ENCODE measurements around the gene TP53AIP1. TPM values are rescaled to one million over a fixed set of nuclear protein-coding genes. Genes with fewer than 3 reads are reported as not detected.

The TP53AIP1 gene
- total RNA-seq, 1 donor from 2014 or later: not detected

GRCh38 chr11:128947773-128948172 is 5.1 kb upstream of the TP53AIP1 start:
- Histone ChIP-seq H3K4me1 (ENCODE audit: control insufficient read depth in 3 of 3, insufficient read depth in 3 of 3, low read length in 3 of 3) (no peaks in the 10 kb centered on the region), H3K4me3 (ENCODE audit: low read length in 3 of 3) (no peak overlapping the region), H3K27me3 (ENCODE audit: control insufficient read depth in 3 of 3, insufficient read depth in 3 of 3, low read length in 3 of 3) (peaks cover 0 to 10% (median 5%) of the 10 kb centered on the region in 3 donors), H3K9me3 (ENCODE audit: control insufficient read depth in 3 of 3, low read length in 3 of 3) (no peaks in the 10 kb centered on the region), H3K9ac (ENCODE audit: low read depth in 1 of 3, low read length in 3 of 3) (no peak overlapping the region), H3K27ac (ENCODE audit: low read depth, low read length) (no peak overlapping the region), H3K36me3 (ENCODE audit: control insufficient read depth in 3 of 3, insufficient read depth in 3 of 3, low read length in 3 of 3) (no peaks in the 10 kb centered on the region)

- H3K4me3 ChIP-seq (ENCODE audit: low read length in 3 of 3): no peak overlapping the region
- peaks cover 7 to 19% (median 10%) of the 10 kb centered on the region in 3 donors for H3K27me3 ChIP-seq (ENCODE audit: control insufficient read depth in 3 of 3, insufficient read depth in 3 of 3, low read length in 3 of 3)
- H3K36me3 ChIP-seq (ENCODE audit: control insufficient read depth in 3 of 3, insufficient read depth in 3 of 3, low read length in 3 of 3): no peaks in the 10 kb centered on the region
- H3K27ac ChIP-seq (ENCODE audit: low read depth, low read length): no peak overlapping the region
- no peaks in the 10 kb centered on the region for H3K4me1 ChIP-seq (ENCODE audit: control insufficient read depth in 3 of 3, insufficient read depth in 3 of 3, low read length in 3 of 3)
- no peak overlapping the region for H3K9ac ChIP-seq (ENCODE audit: low read depth in 1 of 3, low read length in 3 of 3)
- H3K9me3 ChIP-seq (ENCODE audit: control insufficient read depth in 3 of 3, low read length in 3 of 3): no peaks in the 10 kb centered on the region
Measured at GRCh38 chr11:128946648-128947047, 4.0 kb upstream of the TP53AIP1 start.

GRCh38 chr11:128943428-128943976 is 831 bp upstream of the TP53AIP1 start:
- no peak overlapping the region for H3K27ac ChIP-seq (ENCODE audit: low read depth, low read length)
- no peaks in the 10 kb centered on the region for H3K9me3 ChIP-seq (ENCODE audit: control insufficient read depth in 3 of 3, low read length in 3 of 3)
- peaks cover 0 to 5% (median 0%) of the 10 kb centered on the region in 3 donors for H3K4me1 ChIP-seq (ENCODE audit: control insufficient read depth in 3 of 3, insufficient read depth in 3 of 3, low read length in 3 of 3)
- H3K36me3 ChIP-seq (ENCODE audit: control insufficient read depth in 3 of 3, insufficient read depth in 3 of 3, low read length in 3 of 3): no peaks in the 10 kb centered on the region
- no peak overlapping the region for H3K9ac ChIP-seq (ENCODE audit: low read depth in 1 of 3, low read length in 3 of 3)
- H3K27me3 ChIP-seq (ENCODE audit: control insufficient read depth in 3 of 3, insufficient read depth in 3 of 3, low read length in 3 of 3): peaks cover 25 to 50% (median 26%) of the 10 kb centered on the region in 3 donors
- H3K4me3 ChIP-seq (ENCODE audit: low read length in 3 of 3): no peak overlapping the region

GRCh38 chr11:128942272-128942612 is 429 bp downstream of the TP53AIP1 start:
- Histone ChIP-seq H3K36me3 (ENCODE audit: control insufficient read depth in 3 of 3, insufficient read depth in 3 of 3, low read length in 3 of 3) (no peaks in the 10 kb centered on the region), H3K27me3 (ENCODE audit: control insufficient read depth in 3 of 3, insufficient read depth in 3 of 3, low read length in 3 of 3) (peaks cover 25 to 56% (median 26%) of the 10 kb centered on the region in 3 donors), H3K4me3 (ENCODE audit: low read length in 3 of 3) (no peak overlapping the region), H3K9ac (ENCODE audit: low read depth in 1 of 3, low read length in 3 of 3) (no peak overlapping the region), H3K27ac (ENCODE audit: low read depth, low read length) (no peak overlapping the region), H3K4me1 (ENCODE audit: control insufficient read depth in 3 of 3, insufficient read depth in 3 of 3, low read length in 3 of 3) (peaks cover 0 to 5% (median 0%) of the 10 kb centered on the region in 3 donors), H3K9me3 (ENCODE audit: control insufficient read depth in 3 of 3, low read length in 3 of 3) (no peaks in the 10 kb centered on the region)

GRCh38 chr11:128941573-128942271 is 949 bp downstream of the TP53AIP1 start:
- H3K4me3 ChIP-seq (ENCODE audit: low read length in 3 of 3): no peak overlapping the region
- peaks cover 0 to 5% (median 0%) of the 10 kb centered on the region in 3 donors for H3K4me1 ChIP-seq (ENCODE audit: control insufficient read depth in 3 of 3, insufficient read depth in 3 of 3, low read length in 3 of 3)
- no peaks in the 10 kb centered on the region for H3K36me3 ChIP-seq (ENCODE audit: control insufficient read depth in 3 of 3, insufficient read depth in 3 of 3, low read length in 3 of 3)
- no peak overlapping the region for H3K9ac ChIP-seq (ENCODE audit: low read depth in 1 of 3, low read length in 3 of 3)
- no peak overlapping the region for H3K27ac ChIP-seq (ENCODE audit: low read depth, low read length)
- H3K9me3 ChIP-seq (ENCODE audit: control insufficient read depth in 3 of 3, low read length in 3 of 3): no peaks in the 10 kb centered on the region
- H3K27me3 ChIP-seq (ENCODE audit: control insufficient read depth in 3 of 3, insufficient read depth in 3 of 3, low read length in 3 of 3): peaks cover 25 to 56% (median 26%) of the 10 kb centered on the region in 3 donors

GRCh38 chr11:128941110-128941509 is 1.6 kb downstream of the TP53AIP1 start:
- Histone ChIP-seq H3K9me3 (ENCODE audit: control insufficient read depth in 3 of 3, low read length in 3 of 3) (no peaks in the 10 kb centered on the region), H3K36me3 (ENCODE audit: control insufficient read depth in 3 of 3, insufficient read depth in 3 of 3, low read length in 3 of 3) (no peaks in the 10 kb centered on the region), H3K4me1 (ENCODE audit: control insufficient read depth in 3 of 3, insufficient read depth in 3 of 3, low read length in 3 of 3) (peaks cover 0 to 5% (median 0%) of the 10 kb centered on the region in 3 donors), H3K4me3 (ENCODE audit: low read length in 3 of 3) (no peak overlapping the region), H3K9ac (ENCODE audit: low read depth in 1 of 3, low read length in 3 of 3) (no peak overlapping the region), H3K27me3 (ENCODE audit: control insufficient read depth in 3 of 3, insufficient read depth in 3 of 3, low read length in 3 of 3) (peaks cover 25 to 56% (median 26%) of the 10 kb centered on the region in 3 donors), H3K27ac (ENCODE audit: low read depth, low read length) (no peak overlapping the region)

GRCh38 chr11:128940603-128941002 is 2.1 kb downstream of the TP53AIP1 start:
- Histone ChIP-seq H3K9ac (ENCODE audit: low read depth in 1 of 3, low read length in 3 of 3) (no peak overlapping the region), H3K36me3 (ENCODE audit: control insufficient read depth in 3 of 3, insufficient read depth in 3 of 3, low read length in 3 of 3) (no peaks in the 10 kb centered on the region), H3K4me3 (ENCODE audit: low read length in 3 of 3) (no peak overlapping the region), H3K27me3 (ENCODE audit: control insufficient read depth in 3 of 3, insufficient read depth in 3 of 3, low read length in 3 of 3) (peaks cover 25 to 56% (median 26%) of the 10 kb centered on the region in 3 donors), H3K9me3 (ENCODE audit: control insufficient read depth in 3 of 3, low read length in 3 of 3) (no peaks in the 10 kb centered on the region), H3K27ac (ENCODE audit: low read depth, low read length) (no peak overlapping the region), H3K4me1 (ENCODE audit: control insufficient read depth in 3 of 3, insufficient read depth in 3 of 3, low read length in 3 of 3) (peaks cover 0 to 5% (median 0%) of the 10 kb centered on the region in 3 donors)

GRCh38 chr11:128940156-128940555 is 2.5 kb downstream of the TP53AIP1 start:
- Histone ChIP-seq H3K27ac (ENCODE audit: low read depth, low read length) (no peak overlapping the region), H3K9ac (ENCODE audit: low read depth in 1 of 3, low read length in 3 of 3) (no peak overlapping the region), H3K36me3 (ENCODE audit: control insufficient read depth in 3 of 3, insufficient read depth in 3 of 3, low read length in 3 of 3) (no peaks in the 10 kb centered on the region), H3K4me3 (ENCODE audit: low read length in 3 of 3) (no peak overlapping the region), H3K4me1 (ENCODE audit: control insufficient read depth in 3 of 3, insufficient read depth in 3 of 3, low read length in 3 of 3) (peaks cover 0 to 5% (median 0%) of the 10 kb centered on the region in 3 donors), H3K27me3 (ENCODE audit: control insufficient read depth in 3 of 3, insufficient read depth in 3 of 3, low read length in 3 of 3) (peaks cover 24 to 51% (median 26%) of the 10 kb centered on the region in 3 donors), H3K9me3 (ENCODE audit: control insufficient read depth in 3 of 3, low read length in 3 of 3) (no peaks in the 10 kb centered on the region)

- no peak overlapping the region for H3K9ac ChIP-seq (ENCODE audit: low read depth in 1 of 3, low read length in 3 of 3)
- no peaks in the 10 kb centered on the region for H3K36me3 ChIP-seq (ENCODE audit: control insufficient read depth in 3 of 3, insufficient read depth in 3 of 3, low read length in 3 of 3)
- no peak overlapping the region for H3K27ac ChIP-seq (ENCODE audit: low read depth, low read length)
- H3K27me3 ChIP-seq (ENCODE audit: control insufficient read depth in 3 of 3, insufficient read depth in 3 of 3, low read length in 3 of 3): peaks cover 20 to 50% (median 26%) of the 10 kb centered on the region in 3 donors
- H3K4me1 ChIP-seq (ENCODE audit: control insufficient read depth in 3 of 3, insufficient read depth in 3 of 3, low read length in 3 of 3): peaks cover 0 to 5% (median 0%) of the 10 kb centered on the region in 3 donors
- no peak overlapping the region for H3K4me3 ChIP-seq (ENCODE audit: low read length in 3 of 3)
- no peaks in the 10 kb centered on the region for H3K9me3 ChIP-seq (ENCODE audit: control insufficient read depth in 3 of 3, low read length in 3 of 3)
Measured at GRCh38 chr11:128939591-128939990, 3.1 kb downstream of the TP53AIP1 start.

GRCh38 chr11:128938156-128938885 is 4.3 kb downstream of the TP53AIP1 start:
- H3K27ac ChIP-seq (ENCODE audit: low read depth, low read length): no peak overlapping the region
- no peak overlapping the region for H3K9ac ChIP-seq (ENCODE audit: low read depth in 1 of 3, low read length in 3 of 3)
- H3K4me1 ChIP-seq (ENCODE audit: control insufficient read depth in 3 of 3, insufficient read depth in 3 of 3, low read length in 3 of 3): peaks cover 0 to 5% (median 0%) of the 10 kb centered on the region in 3 donors
- no peaks in the 10 kb centered on the region for H3K36me3 ChIP-seq (ENCODE audit: control insufficient read depth in 3 of 3, insufficient read depth in 3 of 3, low read length in 3 of 3)
- peaks cover 20 to 50% (median 26%) of the 10 kb centered on the region in 3 donors for H3K27me3 ChIP-seq (ENCODE audit: control insufficient read depth in 3 of 3, insufficient read depth in 3 of 3, low read length in 3 of 3)
- no peak overlapping the region for H3K4me3 ChIP-seq (ENCODE audit: low read length in 3 of 3)
- H3K9me3 ChIP-seq (ENCODE audit: control insufficient read depth in 3 of 3, low read length in 3 of 3): no peaks in the 10 kb centered on the region

All from skeletal muscle tissue (tissue), 4 donors.